H9 (cell line): ENCODE measurements around the gene TTC7B. TPM values are rescaled to one million over a fixed set of nuclear protein-coding genes. Genes with fewer than 3 reads are reported as not detected.

ENCODE experiments used
- DNase-seq: peaks from one replicate; pipeline ENCODE4 v3.0.0-alpha.2; 2017
- H2AFZ ChIP-seq: one replicate; pipeline ENCODE4 v1.6.1; 2013; ENCODE audit warnings: mild to moderate bottlenecking, low read length, control low read depth, moderate library complexity
- H2AK5ac ChIP-seq: 2 replicates; pipeline ENCODE4 v1.6.1; 2013; ENCODE audit warnings: low read length, control low read depth, mixed read lengths; ENCODE audit not compliant: insufficient read length
- H2BK120ac ChIP-seq: one replicate; pipeline ENCODE4 v1.6.1; 2013; ENCODE audit warnings: low read depth, mild to moderate bottlenecking, low read length, control low read depth, inconsistent platforms; ENCODE audit not compliant: poor library complexity, severe bottlenecking
- H2BK12ac ChIP-seq: 2 replicates; pipeline ENCODE4 v1.6.1; 2013; ENCODE audit warnings: low read length, control low read depth, mixed read lengths, low read depth; ENCODE audit not compliant: insufficient read length
- H2BK15ac ChIP-seq: 2 replicates; pipeline ENCODE4 v1.6.1; 2013; ENCODE audit warnings: low read depth, low read length, control low read depth
- H2BK20ac ChIP-seq: one replicate; pipeline ENCODE4 v1.6.1; 2013; ENCODE audit warnings: low read depth, mild to moderate bottlenecking, low read length, control low read depth, inconsistent platforms; ENCODE audit not compliant: poor library complexity, severe bottlenecking
- H2BK5ac ChIP-seq: 2 replicates; pipeline ENCODE4 v1.6.1; 2013; ENCODE audit warnings: low read length, control low read depth, mixed read lengths; ENCODE audit not compliant: insufficient read length
- H3K14ac ChIP-seq: 2 replicates; pipeline ENCODE4 v1.6.1; 2013; ENCODE audit warnings: low read length, control low read depth; ENCODE audit not compliant: insufficient read depth
- H3K18ac ChIP-seq: 2 replicates; pipeline ENCODE4 v1.6.1; 2013; ENCODE audit warnings: low read depth, mild to moderate bottlenecking, mixed read lengths, low read length, control low read depth; ENCODE audit not compliant: insufficient read length
- H3K23ac ChIP-seq: 2 replicates; pipeline ENCODE4 v1.6.1; 2013; ENCODE audit warnings: low read length, control low read depth, mixed read lengths, low read depth; ENCODE audit not compliant: insufficient read length
- H3K23me2 ChIP-seq: 2 replicates; pipeline ENCODE4 v1.6.1; 2013; ENCODE audit warnings: low read depth, mild to moderate bottlenecking, mixed read lengths, low read length, control low read depth; ENCODE audit not compliant: insufficient read length, poor library complexity, severe bottlenecking
- H3K27ac ChIP-seq: 2 replicates; pipeline ENCODE4 v1.5.1; 2013; ENCODE audit warnings: low read length, control low read depth, mixed read lengths, low read depth; ENCODE audit not compliant: insufficient read length
- H3K27me3 ChIP-seq: 2 replicates; pipeline ENCODE4 v1.6.1; 2013; ENCODE audit warnings: low read length, control low read depth, inconsistent platforms; ENCODE audit not compliant: insufficient read depth
- H3K4ac ChIP-seq: 2 replicates; pipeline ENCODE4 v1.6.1; 2013; ENCODE audit warnings: low read depth, mild to moderate bottlenecking, control low read depth, inconsistent platforms, low read length, moderate library complexity
- H3K4me1 ChIP-seq: 2 replicates; pipeline ENCODE4 v1.6.1; 2013; ENCODE audit warnings: low read length, control low read depth, inconsistent platforms; ENCODE audit not compliant: insufficient read depth
- H3K4me2 ChIP-seq: 2 replicates; pipeline ENCODE4 v1.6.1; 2013; ENCODE audit warnings: low read length, control low read depth, mixed read lengths; ENCODE audit not compliant: insufficient read length, insufficient read depth
- H3K56ac ChIP-seq: 2 replicates; pipeline ENCODE4 v1.6.1; 2013; ENCODE audit warnings: low read depth, mild to moderate bottlenecking, mixed read lengths, low read length, control low read depth; ENCODE audit not compliant: insufficient read length
- H3K79me1 ChIP-seq: 2 replicates; pipeline ENCODE4 v1.6.1; 2013; ENCODE audit warnings: low read depth, mild to moderate bottlenecking, moderate library complexity, low read length, control low read depth, inconsistent platforms; ENCODE audit not compliant: insufficient read depth, poor library complexity, severe bottlenecking
- H3K79me2 ChIP-seq: 2 replicates; pipeline ENCODE4 v1.6.1; 2013; ENCODE audit warnings: low read length, control low read depth, inconsistent platforms; ENCODE audit not compliant: insufficient read depth
- H3K9ac ChIP-seq: 2 replicates; pipeline ENCODE4 v1.6.1; 2013; ENCODE audit warnings: low read length, control low read depth, mixed read lengths; ENCODE audit not compliant: insufficient read length; ENCODE audit errors: extremely low read depth
- H3K9me3 ChIP-seq: one replicate; pipeline ENCODE4 v1.6.1; 2013; ENCODE audit warnings: low read depth, low read length, inconsistent platforms; ENCODE audit not compliant: control insufficient read depth
- H3T11ph ChIP-seq: one replicate; pipeline ENCODE4 v1.6.1; 2013; ENCODE audit warnings: mild to moderate bottlenecking, low read length, control low read depth, inconsistent platforms
- H4K20me1 ChIP-seq: one replicate; pipeline ENCODE4 v1.6.1; 2013; ENCODE audit not compliant: control insufficient read depth, insufficient read length, insufficient read depth
- H4K5ac ChIP-seq: 2 replicates; pipeline ENCODE4 v1.6.1; 2013; ENCODE audit warnings: low read depth, mild to moderate bottlenecking, mixed read lengths, low read length, control low read depth; ENCODE audit not compliant: insufficient read length
- H4K8ac ChIP-seq: replicated peaks from 2 replicates; pipeline ENCODE4 v1.6.1; 2013; ENCODE audit warnings: low read length, control low read depth, mixed read lengths, low read depth; ENCODE audit not compliant: insufficient read length
- H4K91ac ChIP-seq: 2 replicates; pipeline ENCODE4 v1.6.1; 2013; ENCODE audit warnings: low read depth, mild to moderate bottlenecking, moderate library complexity, mixed read lengths, low read length, control low read depth; ENCODE audit not compliant: insufficient read length
- H3K27ac Mint-ChIP-seq, 3 experiments: 2 replicates in 2 of 3; 3 replicates in 1 of 3; pipeline ENCODE4 v1.8.0; 2020 to 2021; ENCODE audit warnings: mixed read lengths in 3 of 3, mild to moderate bottlenecking in 1 of 3, moderate library complexity in 1 of 3
- H3K27me3 Mint-ChIP-seq: 2 replicates; pipeline ENCODE4 v1.8.0; 2021; ENCODE audit warnings: low read depth, mild to moderate bottlenecking, moderate library complexity, mixed read lengths
- H3K36me3 Mint-ChIP-seq, 3 experiments: 2 replicates in 2 of 3; 3 replicates in 1 of 3; pipeline ENCODE4 v1.8.0; 2020 to 2021; ENCODE audit warnings: low read depth in 3 of 3, mixed read lengths in 3 of 3; ENCODE audit not compliant: insufficient read depth in 1 of 3
- H3K4me1 Mint-ChIP-seq, 2 experiments: 2 replicates each; pipeline ENCODE4 v1.8.0; 2020; ENCODE audit warnings: mixed read lengths in 2 of 2
- H3K4me3 Mint-ChIP-seq, 2 experiments: 2 replicates in 1 of 2; 3 replicates in 1 of 2; pipeline ENCODE4 v1.8.0; 2020 to 2021; ENCODE audit warnings: mild to moderate bottlenecking in 2 of 2, mixed read lengths in 2 of 2, moderate library complexity in 1 of 2
- H3K9me3 Mint-ChIP-seq, 2 experiments: 2 replicates in 1 of 2; 3 replicates in 1 of 2; pipeline ENCODE4 v1.8.0; 2020; ENCODE audit warnings: mild to moderate bottlenecking in 2 of 2, mixed read lengths in 2 of 2, moderate library complexity in 1 of 2
- WGBS: extraction: QIAGEN DNeasy Blood & Tissue Kit; methylation state at CpG from one replicate; pipeline ENCODE4 v1.1.7; 2013; ENCODE audit warnings: missing lambda C conversion rate, low lambda C conversion rate, mixed read lengths; ENCODE audit not compliant: insufficient read length; ENCODE audit errors: extremely low coverage; 5-methylcytosine and 5-hydroxymethylcytosine counted together
- total RNA-seq: library from RNA; stranded (reverse); gene quantifications from 2 replicates; pipeline ENCODE4 v1.2.1, GENCODE V29; 2021
- TF ChIP-seq, protein P1 (sequence below): fragments of 200-600 bp; sonication (generic); conservative IDR thresholded peaks from 3 replicates; pipeline ENCODE4 v1.8.0; 2021; ENCODE audit warnings: antibody characterized with exemption, mild to moderate bottlenecking

TTC7B gene
- total RNA-seq, 1 experiment from 2014 or later: 33.7 TPM

DNA sequence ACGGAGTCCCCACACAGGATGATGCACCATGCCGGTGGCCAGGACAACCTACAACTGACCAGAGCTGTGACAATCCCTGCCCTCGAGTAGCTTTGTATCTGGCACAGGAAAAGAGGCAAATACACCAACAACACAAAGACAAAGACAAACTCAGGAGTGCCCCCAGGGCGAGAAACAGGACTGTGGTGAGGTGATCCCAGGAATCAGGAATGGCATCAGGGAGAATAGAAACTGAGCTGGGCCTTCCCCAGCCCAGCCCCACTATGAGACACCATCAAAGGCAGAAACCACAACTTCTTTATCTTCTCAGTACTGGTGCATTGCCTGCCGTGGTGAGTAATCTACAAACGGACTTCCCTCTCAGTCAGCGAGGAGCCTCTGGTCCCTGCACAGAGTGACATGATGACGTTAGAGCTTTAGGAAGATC lies 157.7 kb downstream of the TTC7B start:
- TF ChIP-seq, protein P1, sequence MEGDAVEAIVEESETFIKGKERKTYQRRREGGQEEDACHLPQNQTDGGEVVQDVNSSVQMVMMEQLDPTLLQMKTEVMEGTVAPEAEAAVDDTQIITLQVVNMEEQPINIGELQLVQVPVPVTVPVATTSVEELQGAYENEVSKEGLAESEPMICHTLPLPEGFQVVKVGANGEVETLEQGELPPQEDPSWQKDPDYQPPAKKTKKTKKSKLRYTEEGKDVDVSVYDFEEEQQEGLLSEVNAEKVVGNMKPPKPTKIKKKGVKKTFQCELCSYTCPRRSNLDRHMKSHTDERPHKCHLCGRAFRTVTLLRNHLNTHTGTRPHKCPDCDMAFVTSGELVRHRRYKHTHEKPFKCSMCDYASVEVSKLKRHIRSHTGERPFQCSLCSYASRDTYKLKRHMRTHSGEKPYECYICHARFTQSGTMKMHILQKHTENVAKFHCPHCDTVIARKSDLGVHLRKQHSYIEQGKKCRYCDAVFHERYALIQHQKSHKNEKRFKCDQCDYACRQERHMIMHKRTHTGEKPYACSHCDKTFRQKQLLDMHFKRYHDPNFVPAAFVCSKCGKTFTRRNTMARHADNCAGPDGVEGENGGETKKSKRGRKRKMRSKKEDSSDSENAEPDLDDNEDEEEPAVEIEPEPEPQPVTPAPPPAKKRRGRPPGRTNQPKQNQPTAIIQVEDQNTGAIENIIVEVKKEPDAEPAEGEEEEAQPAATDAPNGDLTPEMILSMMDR: no peak
- H4K91ac ChIP-seq: no peak overlapping the region
- no peak overlapping the region for H3K9ac ChIP-seq
- H2BK15ac ChIP-seq: no peak overlapping the region
- no peak overlapping the region for H2BK5ac ChIP-seq
- H3K18ac ChIP-seq: no peak overlapping the region
- H3K79me2 ChIP-seq: no peaks in the 10 kb centered on the region
- Mint-ChIP-seq H3K9me3 (no peaks in the 10 kb centered on the region), H3K27ac (peak overlapping the region in 2 of 3 experiments; percentile 47 to 60; a peak in 3 of 7 replicates), H3K4me3 (no peak overlapping the region; a peak in 1 of 5 replicates), H3K36me3 (peaks cover 0 to 3% (median 0%) of the 10 kb centered on the region in 3 experiments; a peak in 2 of 7 replicates), H3K27me3 (no peaks in the 10 kb centered on the region), H3K4me1 (peaks cover 33 to 34% of the 10 kb centered on the region in 2 experiments)
- no peaks in the 10 kb centered on the region for H3K27me3 ChIP-seq
- WGBS: no CpG with 5 or more reads among the region's 8 CpGs
- H2BK20ac ChIP-seq: no peak overlapping the region
- no peaks in the 10 kb centered on the region; the same call in 1 of the 2 replicates for H3K4me1 ChIP-seq
- H3K79me1 ChIP-seq: no peaks in the 10 kb centered on the region
- H4K8ac ChIP-seq: no peak overlapping the region
- H3T11ph ChIP-seq: no peak overlapping the region
- H3K4ac ChIP-seq: no peak overlapping the region
- no peak overlapping the region for H2BK12ac ChIP-seq
- no peak overlapping the region for H3K27ac ChIP-seq
- no peaks in the 10 kb centered on the region for H3K23me2 ChIP-seq
- H3K14ac ChIP-seq: no peak overlapping the region
- H2AK5ac ChIP-seq: no peak overlapping the region
- H3K56ac ChIP-seq: no peak overlapping the region
- no peaks in the 10 kb centered on the region for H4K20me1 ChIP-seq
- H3K4me2 ChIP-seq: no peak overlapping the region
- no peak overlapping the region for H2BK120ac ChIP-seq
- no peaks in the 10 kb centered on the region for H3K9me3 ChIP-seq
- no peak for DNase-seq
- no peak overlapping the region for H3K23ac ChIP-seq
- no peak overlapping the region for H4K5ac ChIP-seq
- no peak overlapping the region for H2AFZ ChIP-seq
